HG02610 (cell line): Measurements from ENCODE around the gene CELF2.
"Not testable (repeated sequence)": the region's sequence is repeated elsewhere in the genome, so short reads cannot be mapped to it uniquely, and the experiment has no call there.

Experiments
- ATAC-seq: cut with Tn5 transposase; IDR thresholded peaks from one replicate; pipeline ENCODE4 v1.9.1; 2021; ENCODE audit warnings: mild to moderate bottlenecking, moderate library complexity; ENCODE audit not compliant: unreplicated experiment

The CELF2 gene

GRCh38 chr10:11168423-11169090 lies 150.9 kb downstream of the CELF2 start:
- ATAC-seq = no peak

- no peak for ATAC-seq
These were observed 152.3 kb downstream of the CELF2 start for GRCh38 chr10:11169976-11170375.

GRCh38 chr10:11170574-11170973 lies 152.9 kb downstream of the CELF2 start:
- no peak for ATAC-seq

- peak; percentile 59 for ATAC-seq
These were observed 153.6 kb downstream of the CELF2 start for GRCh38 chr10:11170993-11171851.

- ATAC-seq = no peak
These were observed 155.4 kb downstream of the CELF2 start for GRCh38 chr10:11173042-11173441.

- peak; percentile 22 for ATAC-seq
These were observed 158.2 kb downstream of the CELF2 start for GRCh38 chr10:11175823-11176243.

GRCh38 chr10:11176746-11177145 lies 159.1 kb downstream of the CELF2 start:
- no peak for ATAC-seq

GRCh38 chr10:11177381-11177780 lies 159.7 kb downstream of the CELF2 start:
- ATAC-seq = no peak

- no peak for ATAC-seq
These were observed 160.3 kb downstream of the CELF2 start for GRCh38 chr10:11177926-11178471.

GRCh38 chr10:11178606-11179515 lies 161.2 kb downstream of the CELF2 start:
- ATAC-seq = peak; percentile 84

- ATAC-seq = no peak
These were observed 161.9 kb downstream of the CELF2 start for GRCh38 chr10:11179516-11180105.

- ATAC-seq = peak; percentile 27
These were observed 162.6 kb downstream of the CELF2 start for GRCh38 chr10:11180228-11180627.

- no peak for ATAC-seq
These were observed 164.3 kb downstream of the CELF2 start for GRCh38 chr10:11181978-11182377.

- ATAC-seq = no peak
These were observed 165.3 kb downstream of the CELF2 start for GRCh38 chr10:11183015-11183414.

- no peak for ATAC-seq
These were observed 166.4 kb downstream of the CELF2 start for GRCh38 chr10:11184093-11184492.

- ATAC-seq = not testable (repeated sequence)
These were observed 167.5 kb downstream of the CELF2 start for GRCh38 chr10:11185128-11185665.

GRCh38 chr10:11186374-11186773 lies 168.7 kb downstream of the CELF2 start:
- no peak for ATAC-seq

GRCh38 chr10:11189582-11190376 lies 172.1 kb downstream of the CELF2 start:
- ATAC-seq = no peak

- no peak for ATAC-seq
These were observed 173.5 kb downstream of the CELF2 start for GRCh38 chr10:11191190-11191589.
